A673 (cell line): ENCODE measurements around the gene DCAF17. TPM values are rescaled to one million over a fixed set of nuclear protein-coding genes. Genes with fewer than 3 reads are reported as not detected.
A peak's percentile ranks its signal among the peaks of the same experiment; 100 is the strongest.

Source experiments
- BruUV-seq: library from RNA; stranded (reverse); fragments of 400-500 nt; replicated peaks from 2 replicates; lab custom pipeline; 2021; lab: Mats Ljungman, UMichigan
- CTCF ChIA-PET: fragments of 300-600 bp; sonication (Branson Sonifier 250); formaldehyde crosslinking; loops from one replicate; lab custom pipeline; 2022; ENCODE audit warnings: antibody characterized with exemption; lab: Charles Lee
- POLR2A ChIA-PET: fragments of 300-600 bp; sonication (Branson Sonifier 250); formaldehyde crosslinking; loops from one replicate; lab custom pipeline; 2022; ENCODE audit warnings: antibody characterized with exemption; ENCODE audit not compliant: low non-redundant PET; lab: Charles Lee
- DNase-seq: peaks from one replicate; pipeline ENCODE4 v3.0.0-alpha.2; 2015; ENCODE audit warnings: low spot score
- H3K27ac ChIP-seq: fragments of 200-600 bp; sonication (generic); 2 replicates; pipeline ENCODE4 v1.5.1; 2016; ENCODE audit warnings: mixed run types, low read depth, mild to moderate bottlenecking, mixed read lengths, antibody characterized with exemption, low read length; ENCODE audit not compliant: poor library complexity, severe bottlenecking
- H3K27me3 ChIP-seq: fragments of 200-600 bp; sonication (generic); replicated peaks from 2 replicates; pipeline ENCODE4 v1.6.1; 2017; ENCODE audit warnings: mixed run types, low read depth, mild to moderate bottlenecking, mixed read lengths, antibody characterized with exemption, low read length; ENCODE audit not compliant: insufficient read depth, poor library complexity
- H3K36me3 ChIP-seq: fragments of 200-600 bp; sonication (generic); 2 replicates; pipeline ENCODE4 v1.6.1; 2016; ENCODE audit warnings: mixed run types, mild to moderate bottlenecking, mixed read lengths, antibody characterized with exemption, low read length; ENCODE audit not compliant: insufficient read depth, poor library complexity, severe bottlenecking
- H3K4me1 ChIP-seq: fragments of 200-600 bp; sonication (generic); 2 replicates; pipeline ENCODE4 v1.6.1; 2017; ENCODE audit warnings: mixed run types, mild to moderate bottlenecking, mixed read lengths, antibody characterized with exemption, low read length; ENCODE audit not compliant: insufficient read depth, poor library complexity, severe bottlenecking
- H3K4me3 ChIP-seq: fragments of 200-600 bp; sonication (generic); 2 replicates; pipeline ENCODE4 v1.5.1; 2016; ENCODE audit warnings: low read depth, mixed run types, mild to moderate bottlenecking, mixed read lengths, low read length; ENCODE audit not compliant: poor library complexity, severe bottlenecking
- H3K9me3 ChIP-seq: fragments of 200-600 bp; sonication (generic); 2 replicates; pipeline ENCODE4 v1.6.1; 2016; ENCODE audit warnings: mixed run types, low read depth, mild to moderate bottlenecking, mixed read lengths, antibody characterized with exemption, low read length; ENCODE audit not compliant: poor library complexity, severe bottlenecking
- CTCF ChIP-seq: fragments of 300-800, 200-600 bp; sonication (generic); conservative IDR thresholded peaks from 2 replicates; pipeline ENCODE4 v1.5.1; 2017; ENCODE audit warnings: low read depth, mild to moderate bottlenecking, antibody characterized with exemption, low read length, moderate library complexity, mixed read lengths
- EZH2 ChIP-seq: fragments of 200-600 bp; sonication (generic); IDR thresholded peaks from 2 replicates; pipeline ENCODE4 v1.6.1; 2017; ENCODE audit warnings: borderline replicate concordance, low read depth, mild to moderate bottlenecking, mixed read lengths, antibody characterized with exemption, low read length; ENCODE audit not compliant: poor library complexity, severe bottlenecking
- intact Hi-C: fragments of 100-400 bp; cut with micrococcal nuclease; formaldehyde crosslinking; loops from one replicate; pipeline ENCODE4 v1.10.0; 2022; ENCODE audit not compliant: unreplicated experiment
- total RNA-seq: library from RNA; stranded (reverse); gene quantifications from 2 replicates; pipeline ENCODE4 v1.2.3, GENCODE V29; 2021

The DCAF17 gene
- total RNA-seq, 1 experiment from 2014 or later, result 25.0 TPM

GRCh38 chr2:171432969-171433762 lies 860 bp upstream of the DCAF17 start:
- Histone ChIP-seq H3K9me3 (no peaks in the 10 kb centered on the region), H3K27ac (peak overlapping the region; percentile 94), H3K4me1 (peaks cover 29% of the 10 kb centered on the region), H3K4me3 (peak overlapping the region; percentile 80), H3K36me3 (peaks cover 26% of the 10 kb centered on the region), H3K27me3 (no peaks in the 10 kb centered on the region)
- TF ChIP-seq CTCF (no peak), EZH2 (no peak)
- peak; percentile 67 for DNase-seq
- CTCF ChIA-PET, result no interaction called here
- TSS peak; percentile 54 for BruUV-seq
- intact Hi-C loops, result loop anchor here (5.0 kb wide), 2 partner anchors 271 to 461 kb away; partner anchors contain the start of gene TLK1
- POLR2A ChIA-PET, result no interaction called here

GRCh38 chr2:171433763-171434012 lies 338 bp upstream of the DCAF17 start, which contains the start of gene METTL8:
Gene METTL8, minus strand, starts transcription at chr2:171433990. Its CDS starts 41,805 bp downstream, at chr2:171392185.
- ChIA-PET CTCF (interaction anchor here (0.6 kb wide), 1 partner anchor 159 kb away, joined by 3 read pairs; no protein-coding TSS in a partner anchor), POLR2A (no interaction called here)
- TF ChIP-seq CTCF (peak; percentile 46; the same call in 1 of the 2 replicates), EZH2 (no peak)
- H3K27ac ChIP-seq, result peak within 1 kb of the TSS; percentile 94
- H3K4me1 ChIP-seq, result peaks cover 29% of the 10 kb centered on the region
- no peak for DNase-seq
- intact Hi-C loops, result loop anchor here (5.0 kb wide), 2 partner anchors 271 to 461 kb away; partner anchors contain the start of gene TLK1
- no peaks in the 10 kb centered on the region for H3K9me3 ChIP-seq
- BruUV-seq, result no TSS peak
- peak within 1 kb of the TSS; percentile 80 for H3K4me3 ChIP-seq
- peaks cover 27% of the 10 kb centered on the region for H3K36me3 ChIP-seq
- no peaks in the 10 kb centered on the region for H3K27me3 ChIP-seq

GRCh38 chr2:171436307-171436706 lies 2.3 kb downstream of the DCAF17 start:
- DNase-seq, result no peak
- H3K4me1 ChIP-seq, result peaks cover 21% of the 10 kb centered on the region
- no peaks in the 10 kb centered on the region for H3K27me3 ChIP-seq
- BruUV-seq, result no TSS peak
- intact Hi-C loops, result no loop called here
- CTCF ChIA-PET, result no interaction called here
- no peak for TF ChIP-seq CTCF
- no peak for TF ChIP-seq EZH2
- POLR2A ChIA-PET, result no interaction called here
- peaks cover 45% of the 10 kb centered on the region for H3K36me3 ChIP-seq
- H3K4me3 ChIP-seq, result no peak overlapping the region
- H3K9me3 ChIP-seq, result no peaks in the 10 kb centered on the region
- no peak overlapping the region for H3K27ac ChIP-seq
